Amygdala (tissue), 56 donors: ENCODE data around the gene SYNPR.
A peak's percentile ranks its signal among the peaks of the same experiment; 100 is the strongest.

Experiments
- DNase-seq, 56 donors: peaks; one replicate each; lab custom pipeline; 2025; lab: John Stamatoyannopoulos, UW

Gene SYNPR

DNA sequence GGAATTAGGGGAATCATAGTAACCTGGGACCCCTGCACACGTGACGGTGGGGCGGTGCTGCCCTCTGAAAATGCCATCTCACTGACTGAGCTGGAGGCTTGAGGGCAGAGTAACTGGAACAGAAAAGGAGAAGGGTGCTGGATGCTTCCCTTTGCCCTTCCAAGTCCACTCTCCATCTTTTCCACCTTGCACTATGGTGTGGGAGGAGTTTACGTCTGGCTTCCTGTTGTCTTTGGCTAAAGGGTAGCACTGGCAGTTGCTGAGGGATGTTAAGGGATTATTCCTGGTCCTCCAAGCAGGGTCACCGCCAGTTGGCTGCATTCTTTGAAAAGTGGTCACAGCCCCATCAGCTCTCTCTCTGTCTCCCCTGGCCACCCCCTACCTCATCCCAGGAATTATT, 245.0 kb downstream of the SYNPR start:
- no peak for DNase-seq

DNA sequence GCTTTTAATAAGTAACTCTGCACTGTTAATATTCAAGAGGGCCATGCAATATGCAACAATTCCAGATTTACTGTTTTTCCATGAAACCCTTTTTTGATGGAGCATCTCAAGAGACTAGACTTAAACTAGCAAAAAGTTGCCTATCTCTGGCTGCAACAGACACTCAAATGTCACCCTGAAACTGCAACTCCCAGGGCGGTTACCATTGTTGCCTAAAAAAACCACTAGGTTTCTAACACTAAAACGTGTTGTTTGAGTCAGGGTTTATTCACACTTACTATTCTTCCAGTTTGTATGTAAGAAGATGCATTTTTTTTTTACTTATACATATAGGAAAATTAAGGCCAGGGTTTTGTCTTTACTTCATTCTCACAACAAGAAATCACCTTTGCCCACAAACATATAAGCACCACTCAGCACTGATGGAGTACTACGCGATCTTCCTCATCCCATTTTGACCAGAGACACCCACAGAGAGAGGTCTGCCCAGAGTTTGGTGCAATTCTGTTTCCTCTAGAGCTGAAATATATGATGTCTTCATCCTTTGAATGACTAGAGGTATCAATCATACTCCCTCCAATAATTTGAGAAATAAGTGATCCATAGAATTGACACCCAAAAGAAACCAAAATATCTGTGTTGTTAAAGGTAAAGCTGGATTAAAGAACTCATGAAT, 250.4 kb downstream of the SYNPR start:
- no peak for DNase-seq

DNA sequence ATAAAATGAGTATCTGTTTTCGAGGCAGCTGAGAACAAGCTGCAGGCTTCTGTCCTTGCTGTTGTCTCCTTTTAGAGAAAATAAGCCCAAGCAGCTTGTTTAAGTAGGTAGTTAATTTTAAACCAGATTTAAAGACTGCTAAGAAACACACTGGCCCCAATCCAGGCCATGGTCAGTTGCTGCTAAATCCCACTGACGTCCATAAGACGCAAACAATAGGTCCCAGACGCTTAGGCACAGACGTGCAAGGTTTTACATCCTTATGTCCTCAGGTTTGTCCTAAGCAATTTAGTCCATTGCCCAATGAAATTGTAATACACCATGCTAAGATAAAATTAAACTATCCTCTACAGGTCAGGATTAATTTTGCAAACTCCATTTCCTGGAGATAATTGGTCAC, 254.4 kb downstream of the SYNPR start:
- DNase-seq, result peak in 1 of 56 donors; percentile 3

DNA sequence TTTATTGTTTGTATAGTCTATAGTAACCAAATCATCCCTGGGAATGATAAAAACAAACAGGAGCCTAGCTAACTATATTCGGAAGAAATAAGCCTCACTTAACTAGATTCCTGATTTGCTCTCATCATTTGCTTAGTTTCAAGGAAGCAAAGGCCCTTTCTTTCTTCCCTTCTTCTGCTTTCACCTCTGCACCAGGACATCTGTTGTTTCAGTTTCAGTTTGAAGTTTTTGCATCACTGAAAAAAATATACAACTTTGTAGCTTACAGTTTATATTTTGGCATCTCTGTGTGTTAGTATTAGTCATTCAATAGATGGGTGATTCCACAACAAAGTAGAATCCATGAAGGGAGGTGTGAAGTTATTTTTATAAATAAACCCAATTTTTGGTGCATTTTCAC, 260.8 kb downstream of the SYNPR start:
- DNase-seq, result no peak

DNA sequence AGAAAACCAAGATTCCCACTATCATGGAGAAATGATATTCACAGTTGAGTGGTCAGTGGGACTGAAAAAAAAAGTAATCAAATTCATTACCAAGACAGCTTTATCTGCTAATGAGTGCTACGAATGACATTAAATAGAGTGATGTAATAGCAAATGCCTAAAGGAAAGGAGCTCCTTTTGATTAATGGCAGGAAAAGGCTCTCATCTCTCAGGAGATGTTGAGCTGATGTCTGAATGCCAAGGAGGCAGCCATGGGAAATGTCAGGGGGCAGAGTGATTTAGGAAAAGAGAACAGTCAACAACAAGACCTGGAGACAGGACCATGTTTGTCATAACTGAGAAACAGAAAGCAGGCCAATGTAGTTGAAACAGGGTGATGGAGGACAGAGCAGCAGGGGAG, 277.7 kb downstream of the SYNPR start:
- no peak for DNase-seq

DNA sequence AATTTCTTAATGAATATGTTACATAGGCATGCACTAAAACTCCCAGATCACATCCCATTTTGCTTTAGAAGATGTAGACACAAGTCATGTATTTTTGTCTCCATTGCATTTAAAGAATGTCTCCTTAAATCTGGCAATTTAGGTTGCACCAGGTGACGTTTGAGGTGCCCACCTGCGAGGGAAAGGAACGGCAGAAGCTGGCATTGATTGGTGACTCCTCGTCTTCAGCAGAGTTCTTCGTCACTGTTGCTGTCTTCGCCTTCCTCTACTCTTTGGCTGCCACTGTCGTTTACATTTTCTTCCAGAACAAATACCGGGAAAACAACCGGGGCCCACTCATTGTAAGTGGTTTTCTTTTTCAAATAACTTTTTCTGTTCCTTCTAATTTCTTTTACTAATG, 278.3 kb downstream of the SYNPR start:
- DNase-seq, result no peak

DNA sequence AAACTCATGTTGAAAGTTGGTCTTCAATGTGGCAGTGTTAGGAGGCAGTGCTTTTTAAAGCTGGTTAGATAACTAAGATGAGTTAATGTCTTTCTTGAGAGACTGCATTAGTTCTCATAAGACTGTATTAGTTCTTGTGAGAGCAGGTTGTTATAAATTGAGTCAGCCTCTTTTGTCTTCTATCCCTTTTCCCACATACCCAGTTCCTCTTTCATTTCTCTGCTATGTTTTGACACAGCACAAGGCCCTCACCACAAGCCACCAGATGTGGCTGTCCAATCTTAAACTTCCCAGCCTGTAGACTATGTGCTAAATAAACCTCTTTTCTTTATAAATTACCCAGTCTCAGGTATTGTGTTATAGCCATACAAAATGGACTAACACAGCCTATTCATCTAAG, 279.8 kb downstream of the SYNPR start:
- DNase-seq, result no peak

DNA sequence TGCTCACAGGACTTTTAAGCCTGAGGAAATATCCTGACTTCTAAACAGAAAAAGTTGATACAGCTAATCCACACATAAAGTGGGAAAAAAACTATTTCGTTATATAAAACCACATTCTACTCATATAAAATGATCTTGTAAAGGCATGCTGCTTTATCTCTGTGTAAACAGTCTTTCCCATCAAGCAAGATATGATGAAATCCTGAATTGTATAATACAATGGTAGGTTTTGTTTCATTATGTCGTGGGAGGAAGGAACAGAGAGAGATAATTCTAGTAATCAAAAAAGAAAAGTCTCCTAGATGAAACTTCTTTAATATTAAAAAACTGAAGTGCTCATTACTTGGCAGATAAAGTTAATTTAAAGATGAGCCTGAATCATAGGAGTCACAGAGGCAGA, 281.8 kb downstream of the SYNPR start:
- no peak for DNase-seq

DNA sequence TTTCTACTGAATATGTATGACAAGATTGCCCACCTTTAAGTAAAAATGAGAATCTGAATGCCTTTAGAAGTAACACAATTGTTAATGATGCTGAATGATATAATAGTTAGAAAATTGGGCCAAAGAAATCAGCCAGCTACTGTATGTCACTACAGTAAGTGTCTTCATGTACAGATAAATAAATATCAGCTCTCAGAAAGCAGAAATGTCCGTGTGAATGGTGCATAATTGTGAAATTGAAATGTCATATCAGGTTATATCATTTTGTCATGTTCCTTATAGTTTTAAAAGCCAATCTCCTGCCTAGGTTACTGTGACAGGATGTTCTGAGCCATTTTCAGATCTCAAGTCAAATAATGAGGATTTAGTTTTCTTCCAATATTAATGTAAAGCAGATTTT, 283.8 kb downstream of the SYNPR start:
- no peak for DNase-seq

DNA sequence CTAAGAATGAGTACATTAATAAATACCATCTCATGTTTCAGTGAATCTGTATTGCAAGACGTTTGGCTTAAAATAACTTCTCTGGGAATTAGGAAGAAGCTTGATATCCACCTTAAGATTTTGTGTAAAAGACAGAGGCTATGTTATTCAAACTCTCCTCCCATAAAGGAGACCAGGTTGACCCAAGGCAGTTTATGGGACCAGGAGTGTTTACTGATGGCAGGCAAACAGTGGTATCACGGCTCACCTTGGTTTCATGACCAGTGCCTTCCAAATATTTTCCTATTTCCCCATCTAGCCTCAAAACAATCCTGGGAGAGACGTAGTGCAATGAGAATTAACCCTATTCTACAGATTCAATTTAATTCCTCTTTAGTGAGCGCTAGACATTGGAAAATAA, 284.2 kb downstream of the SYNPR start:
- no peak for DNase-seq

DNA sequence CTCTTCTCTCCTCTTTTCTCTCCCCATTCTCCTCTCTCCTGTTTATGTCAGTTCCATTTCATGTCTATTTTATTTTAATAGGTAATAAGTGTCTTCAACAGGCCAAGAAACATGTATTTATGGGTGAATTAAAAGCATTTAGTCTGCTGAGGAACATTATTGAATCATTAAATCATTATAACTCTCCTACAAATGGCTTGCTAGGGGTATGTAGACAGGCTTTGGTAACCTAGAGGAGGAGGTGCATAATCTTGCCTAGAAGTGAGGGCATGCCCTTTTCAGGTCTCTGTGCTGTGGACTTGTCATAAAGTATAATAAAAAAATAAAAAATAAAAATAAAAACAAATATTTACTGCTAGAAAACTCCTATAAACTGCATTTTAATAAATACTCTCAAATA, 285.5 kb downstream of the SYNPR start:
- no peak for DNase-seq

DNA sequence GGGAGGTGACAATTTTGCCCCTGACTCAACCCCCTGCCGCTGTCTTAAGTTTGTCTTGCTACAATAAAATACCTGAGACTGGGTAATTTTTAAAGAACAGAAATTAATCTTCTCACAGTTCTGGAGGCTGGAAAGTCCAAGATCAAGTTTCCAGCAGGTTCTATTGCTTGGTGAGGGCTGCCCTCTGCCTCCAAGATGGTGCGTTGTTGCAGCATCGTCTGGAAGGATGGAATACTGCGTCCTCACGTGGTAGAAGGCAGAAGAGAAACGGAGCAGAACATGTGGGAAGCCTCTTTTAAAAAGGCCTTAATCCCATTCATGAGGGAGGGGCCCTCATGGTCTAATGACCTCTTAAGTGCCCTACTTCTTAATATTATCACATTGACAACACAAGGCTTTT, 287.1 kb downstream of the SYNPR start:
- no peak for DNase-seq

DNA sequence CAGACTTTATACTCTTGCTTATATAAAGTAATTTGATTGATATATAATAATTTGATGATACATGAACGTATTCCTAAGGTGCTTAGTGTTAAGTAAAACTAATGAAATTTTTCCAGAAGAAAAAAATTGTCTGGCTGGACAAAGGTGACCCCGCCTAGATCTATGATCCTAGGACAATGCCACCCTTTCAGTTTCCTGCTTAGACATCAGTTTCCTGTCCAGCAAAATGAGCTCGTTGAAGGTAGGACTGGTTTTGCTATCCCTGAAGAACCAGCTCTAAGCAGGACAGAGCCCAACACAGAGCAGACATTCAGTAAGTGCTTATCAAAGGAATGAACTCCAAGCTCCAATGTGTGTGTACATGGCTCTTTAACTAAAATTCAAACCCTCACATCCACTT, 293.6 kb downstream of the SYNPR start:
- DNase-seq, result no peak

DNA sequence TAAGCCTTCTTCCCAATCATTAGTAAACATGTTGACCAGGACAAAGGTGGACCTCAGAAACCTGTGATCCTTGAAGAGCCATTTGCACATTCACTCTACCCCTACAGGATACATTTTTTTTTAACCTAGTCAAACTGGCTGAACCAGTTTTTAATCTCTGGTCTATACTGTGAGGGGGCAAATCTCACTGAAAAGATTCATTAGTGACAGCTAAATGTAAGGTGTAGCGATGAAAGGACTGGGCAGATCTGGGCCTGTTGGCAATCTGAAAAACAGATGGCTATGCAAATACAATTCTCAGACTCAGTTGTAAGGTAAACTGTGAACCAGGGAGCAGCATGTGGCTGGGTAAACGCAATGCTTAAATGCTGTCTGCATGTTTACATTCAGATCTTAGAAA, 298.7 kb downstream of the SYNPR start:
- DNase-seq, result no peak

DNA sequence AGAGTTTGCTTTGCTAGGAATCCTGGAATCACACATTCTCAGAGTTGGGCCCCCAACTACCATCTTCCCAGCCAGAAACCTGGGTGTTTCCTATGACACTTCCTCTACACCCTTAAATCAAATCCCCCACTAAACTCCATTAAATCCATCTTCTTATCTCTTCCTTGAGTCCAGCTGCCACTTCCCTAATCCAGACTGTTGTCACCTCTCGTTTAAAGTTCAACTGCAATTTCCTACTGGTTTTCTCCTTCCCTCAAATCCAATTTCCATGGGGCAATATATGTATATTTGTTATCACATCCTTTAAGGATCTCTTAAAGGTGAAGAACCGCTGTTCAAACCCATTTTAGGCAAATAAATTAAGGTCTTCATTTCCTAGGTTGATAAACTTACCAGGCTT, 300.8 kb downstream of the SYNPR start:
- no peak for DNase-seq

DNA sequence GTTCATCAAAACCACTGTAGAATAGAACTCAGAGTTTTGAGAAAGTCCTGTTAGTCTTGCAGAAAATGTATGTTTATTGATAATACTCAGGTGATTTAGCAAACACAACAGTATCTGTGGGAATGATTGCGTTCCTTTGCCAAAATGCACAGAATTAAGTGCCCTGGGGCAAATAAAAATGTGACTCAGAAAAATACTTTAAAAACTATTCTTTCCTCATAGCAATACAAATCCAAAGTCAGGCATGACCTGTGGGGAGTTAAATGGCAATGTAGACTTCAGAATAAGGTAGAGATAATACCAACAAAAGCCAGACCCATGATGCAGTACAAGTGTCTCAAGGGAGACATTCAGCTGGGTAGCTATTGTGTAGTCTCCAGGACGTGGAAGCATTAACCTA, 302.0 kb downstream of the SYNPR start:
- DNase-seq, result no peak

DNA sequence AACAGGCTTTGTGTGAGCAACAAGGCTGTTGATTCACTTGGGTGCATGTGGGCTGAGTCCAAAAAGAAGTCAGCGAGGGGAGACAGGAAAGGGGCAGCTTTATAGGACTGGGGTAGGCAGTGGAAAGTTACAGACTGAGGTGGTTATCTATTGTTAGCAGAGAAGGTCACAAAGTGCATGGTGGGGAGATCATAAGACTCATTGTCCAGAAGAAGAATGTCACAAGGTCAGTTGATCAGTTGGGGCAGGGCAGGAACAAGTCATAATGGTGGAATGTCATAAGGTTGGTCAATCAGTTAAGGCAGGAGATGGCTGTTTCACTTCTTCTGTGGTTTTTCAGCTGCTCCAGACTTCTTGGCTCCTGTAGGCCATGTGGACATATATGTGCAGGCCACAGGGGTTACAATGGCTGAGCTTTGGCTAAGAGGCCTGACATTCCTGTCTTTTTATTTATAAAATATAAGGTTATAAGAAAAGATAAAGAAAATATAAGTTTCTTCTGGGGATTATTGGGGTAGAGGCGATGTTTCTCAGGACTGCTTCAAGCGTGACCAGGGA, 304.9 kb downstream of the SYNPR start:
- no peak for DNase-seq

DNA sequence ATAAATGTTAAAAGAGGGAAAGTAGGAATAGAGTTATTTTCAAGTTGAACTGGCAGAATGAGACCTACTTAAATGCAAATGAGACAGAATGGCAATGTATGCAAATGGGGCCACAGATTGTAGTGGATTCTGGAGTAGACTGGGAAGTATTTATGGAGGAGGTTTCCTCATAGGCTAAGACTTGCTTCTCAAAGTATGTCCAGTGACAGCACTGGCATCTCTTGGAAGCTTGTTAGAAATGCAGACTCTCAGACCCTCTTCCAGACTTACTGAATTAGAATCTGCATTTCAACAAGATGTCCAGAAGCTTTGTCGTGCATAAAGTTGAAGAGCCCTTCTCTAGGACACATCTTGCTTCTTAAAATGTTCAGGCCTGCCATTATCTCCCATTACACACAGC, 306.6 kb downstream of the SYNPR start:
- no peak for DNase-seq

DNA sequence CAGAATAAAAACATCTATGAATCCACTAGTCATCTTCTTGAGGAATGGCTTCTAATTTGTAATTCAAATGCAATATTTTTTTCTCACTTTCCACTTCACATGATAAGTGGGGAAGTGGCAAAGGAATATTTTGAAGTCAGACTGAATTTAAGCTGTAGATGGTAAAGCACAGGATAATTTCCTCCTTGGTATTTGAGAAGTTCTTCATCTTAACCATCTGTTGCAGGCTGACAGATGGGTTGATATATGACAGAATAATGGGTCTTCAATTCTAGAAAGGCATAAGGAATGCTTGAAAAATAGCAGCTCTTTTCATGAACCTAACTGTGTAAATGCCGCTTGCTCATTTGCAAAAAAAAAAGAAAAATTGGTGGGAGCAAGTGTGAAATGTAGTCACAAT, 307.8 kb downstream of the SYNPR start:
- DNase-seq, result no peak

DNA sequence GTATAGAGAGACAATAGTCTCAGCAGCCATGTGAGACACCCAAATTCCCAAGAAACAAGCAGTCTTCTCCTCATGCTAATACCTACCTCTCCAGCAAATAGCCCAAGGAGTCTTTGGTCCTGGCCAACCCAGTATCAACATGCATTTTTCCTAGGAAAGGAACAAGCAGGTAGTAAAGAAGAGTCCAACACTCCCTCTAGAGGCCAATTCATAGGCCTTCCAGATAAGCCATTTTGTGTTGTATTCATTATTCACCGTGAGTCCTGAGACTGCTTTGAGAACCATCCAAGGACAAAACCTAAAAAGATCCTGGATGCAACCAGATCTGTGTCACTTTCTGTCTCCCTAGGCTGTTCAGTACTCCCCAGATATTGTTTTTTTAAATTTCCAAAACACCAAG, 310.8 kb downstream of the SYNPR start:
- no peak for DNase-seq

DNA sequence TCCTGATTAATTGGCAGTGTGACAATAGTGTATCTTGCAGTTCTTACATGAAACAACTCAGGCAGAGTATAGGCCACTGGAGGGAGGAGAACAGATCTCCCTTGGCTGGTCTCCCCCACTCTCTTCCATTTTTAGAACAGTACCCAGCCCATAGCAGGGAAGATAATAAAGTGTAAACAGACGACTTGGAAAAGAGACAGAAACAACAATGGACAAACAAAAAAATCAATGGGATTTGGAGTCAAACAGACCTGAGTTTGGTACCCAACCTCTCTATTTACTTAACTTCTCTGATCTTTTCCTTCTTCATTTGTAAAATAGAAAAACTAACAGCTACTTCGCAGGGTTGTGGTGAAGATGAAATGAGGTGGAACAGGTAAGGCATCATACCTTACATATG, 315.7 kb downstream of the SYNPR start:
- DNase-seq, result no peak

DNA sequence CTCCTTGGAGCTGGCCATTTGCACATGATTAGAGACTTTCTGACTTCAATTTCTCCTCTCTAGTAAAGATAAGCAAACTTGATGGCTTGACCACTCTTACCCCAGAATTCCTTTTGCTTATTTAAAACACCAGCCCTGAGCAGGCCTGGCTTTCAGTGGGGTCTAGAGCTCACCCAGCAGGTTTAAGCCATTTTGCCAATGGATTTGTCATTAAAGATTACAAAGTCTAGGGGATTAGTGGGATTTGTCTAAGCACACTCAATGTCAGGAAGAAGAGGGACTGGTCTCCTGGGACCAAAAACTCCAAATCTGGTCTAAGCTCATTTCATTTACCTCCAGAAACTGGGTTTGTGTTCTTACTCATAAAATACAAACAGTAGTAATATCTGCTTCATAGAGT, 317.1 kb downstream of the SYNPR start:
- no peak for DNase-seq

DNA sequence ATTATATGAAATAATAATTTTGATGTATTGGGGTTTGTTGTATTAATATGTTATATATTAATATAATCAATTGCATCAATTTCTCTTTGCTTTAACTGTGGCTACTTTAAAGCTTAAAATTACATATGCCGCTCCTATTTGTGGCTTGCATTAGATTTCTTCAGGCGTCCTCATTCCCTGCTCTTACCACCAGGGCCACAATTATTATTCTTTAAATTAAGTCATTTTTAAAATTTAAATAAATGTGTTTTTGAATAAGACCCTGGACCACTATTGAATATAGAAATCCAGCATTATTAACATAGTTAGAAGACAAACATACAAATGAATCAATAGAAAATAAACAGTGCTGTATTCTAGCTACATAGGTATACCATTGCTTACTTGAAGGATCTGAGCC, 318.9 kb downstream of the SYNPR start:
- no peak for DNase-seq
